ENCODE measurements around the gene BORCS8.
"Not testable (repeated sequence)": the region's sequence is repeated elsewhere in the genome, so short reads cannot be mapped to it uniquely, and the experiment has no call there.

The BORCS8 gene

DNA sequence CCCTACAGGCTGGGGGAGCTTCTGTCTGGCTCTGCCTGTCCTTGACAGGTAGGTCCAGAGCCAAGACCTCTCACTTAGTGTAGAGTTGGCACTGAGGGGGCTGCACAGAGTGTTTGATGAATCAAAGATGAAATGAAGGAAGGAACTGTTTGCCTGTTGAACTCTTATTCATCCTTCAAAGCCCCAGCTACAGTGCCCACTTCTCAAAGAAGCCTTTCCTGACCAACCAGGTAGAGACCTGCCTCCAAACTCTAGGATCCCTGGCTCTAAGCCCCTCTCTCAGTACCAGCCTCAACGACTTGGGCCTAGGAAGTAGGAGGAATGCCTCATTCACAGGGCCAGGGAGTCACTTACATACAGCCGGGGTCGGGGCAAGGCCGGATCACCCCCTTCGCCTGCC is 44.6 kb downstream of the BORCS8 start:
- no peak for DNase-seq

DNA sequence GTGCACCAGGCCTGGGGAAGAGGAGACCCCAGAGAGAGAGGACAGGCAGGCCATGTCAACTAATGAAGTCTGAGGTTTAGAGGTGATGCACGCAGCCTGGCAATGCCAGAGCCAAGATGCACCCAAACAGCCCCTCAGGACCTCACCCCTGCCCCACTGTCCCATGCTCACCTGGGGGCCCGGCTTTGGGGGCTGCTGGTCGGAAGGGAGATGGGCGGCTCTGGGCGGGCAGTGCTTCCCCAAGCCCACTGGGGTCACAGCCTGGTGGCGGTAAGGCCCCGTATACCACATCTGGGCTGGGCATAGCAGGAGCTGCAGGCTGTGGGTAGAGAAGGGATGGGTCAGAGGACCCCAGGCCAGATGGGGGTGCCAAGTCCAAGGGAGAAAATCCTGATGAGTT is 45.1 kb downstream of the BORCS8 start:
- no peak for DNase-seq

GRCh38 chr19:19145684-19146608 is 46.0 kb downstream of the BORCS8 start:
- peak; percentile 77 for DNase-seq

- DNase-seq, result no peak
Measured at GRCh38 chr19:19145281-19145680, 46.7 kb downstream of the BORCS8 start.

GRCh38 chr19:19142347-19142746 is 49.6 kb downstream of the BORCS8 start:
- no peak for DNase-seq

GRCh38 chr19:19140476-19140875 is 51.5 kb downstream of the BORCS8 start:
- DNase-seq, result no peak

DNA sequence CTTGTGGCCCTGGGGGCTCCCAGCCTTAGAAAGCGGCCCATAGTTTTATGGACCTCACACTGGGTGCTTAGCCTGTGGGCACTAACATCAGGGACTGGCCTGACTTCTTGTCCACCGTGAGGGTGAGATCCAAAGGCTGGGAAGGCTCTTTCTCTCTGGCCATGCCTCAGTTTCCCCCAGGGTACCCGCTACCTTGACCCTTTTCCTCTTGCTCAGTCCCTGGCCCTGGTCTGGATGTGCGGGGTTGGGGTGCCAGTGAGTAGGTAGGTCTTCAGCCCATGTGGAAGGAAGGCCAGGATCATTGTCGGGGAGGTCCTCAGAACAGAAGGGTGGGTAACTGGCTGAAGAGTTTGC is 52.1 kb downstream of the BORCS8 start:
- no peak for DNase-seq

- DNase-seq, result peak; percentile 98
Measured at GRCh38 chr19:19138109-19138981, 53.6 kb downstream of the BORCS8 start, which contains the start of gene TMEM161A. Gene TMEM161A (minus strand): TSS chr19:19138478. CDS start chr19:19138428, 50 bp downstream.

GRCh38 chr19:19137556-19138108 is 54.3 kb downstream of the BORCS8 start:
- no peak for DNase-seq

- DNase-seq, result not testable (repeated sequence)
Measured at GRCh38 chr19:19135713-19136112, 56.2 kb downstream of the BORCS8 start.

DNA sequence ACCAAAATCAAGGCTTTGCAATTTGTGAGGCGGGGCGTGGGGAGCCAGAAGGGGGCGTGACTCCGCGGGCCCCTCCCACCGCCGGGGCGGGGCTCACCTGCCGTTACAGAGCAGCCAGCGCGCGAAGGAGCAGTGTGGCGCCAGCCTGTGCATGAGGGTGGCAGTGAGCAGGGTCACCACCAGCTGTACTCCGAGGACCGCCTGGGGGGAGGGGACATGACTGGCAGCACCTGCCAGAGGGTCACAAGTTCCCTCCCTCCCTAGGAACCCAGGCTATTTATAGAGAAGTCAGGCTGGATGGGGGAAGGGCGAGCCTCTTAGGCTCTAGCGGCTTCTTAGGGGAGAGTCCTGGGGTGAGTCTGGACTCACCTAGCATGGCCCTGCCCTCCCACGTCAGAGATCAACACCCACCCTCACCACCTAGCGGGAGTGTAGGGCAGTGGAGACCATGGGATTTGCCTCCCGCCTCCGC is 57.2 kb downstream of the BORCS8 start:
- no peak for DNase-seq

DNA sequence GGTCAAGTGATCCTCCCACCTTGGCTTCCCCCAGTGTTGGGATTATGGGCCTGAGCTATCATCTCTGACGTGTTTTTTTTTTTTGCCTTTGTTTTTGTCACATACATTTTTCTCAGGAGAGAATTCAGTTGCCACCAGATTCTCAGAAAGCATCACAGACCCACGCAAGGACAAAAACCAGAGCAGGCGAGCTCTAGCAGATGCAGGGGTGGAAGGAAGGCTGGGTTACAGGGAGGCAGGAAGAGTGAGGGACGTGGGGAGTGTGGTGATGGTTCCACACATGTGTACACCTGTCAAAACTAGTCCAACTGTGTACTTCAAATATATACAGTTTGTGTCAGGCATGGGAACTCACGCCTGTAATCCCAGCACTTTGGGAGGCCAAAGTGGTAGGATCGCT is 58.0 kb downstream of the BORCS8 start:
- DNase-seq, result no peak

GRCh38 chr19:19132912-19133311 is 59.0 kb downstream of the BORCS8 start:
- no peak for DNase-seq

GRCh38 chr19:19131989-19132388 is 60.0 kb downstream of the BORCS8 start:
- DNase-seq, result no peak

Measured in suppressor macrophage treated with lipopolysaccharide for 4 hours (primary cell).